Endothelial cell of umbilical vein (primary cell): Measurements from ENCODE around the gene SV2A. TPM values are rescaled to one million over a fixed set of nuclear protein-coding genes. Genes with fewer than 3 reads are reported as not detected.

Source experiments
- BruUV-seq: library from RNA; stranded (reverse); fragments of 400-500 nt; replicated peaks from 2 replicates; lab custom pipeline; 2021; lab: Mats Ljungman, UMichigan
- CTCF ChIA-PET: fragments of 300-600, 350-600 bp; sonication (Branson Sonifier 250); formaldehyde crosslinking; loops from one replicate; lab custom pipeline; 2021; ENCODE audit warnings: antibody characterized with exemption, inconsistent platforms; lab: Charles Lee
- POLR2A ChIA-PET: fragments of 300-600, 350-600 bp; sonication (Branson Sonifier 250); formaldehyde crosslinking; loops from one replicate; lab custom pipeline; 2021; ENCODE audit warnings: antibody characterized with exemption, inconsistent platforms; lab: Charles Lee
- DNase-seq: peaks from one replicate; pipeline ENCODE4 v3.0.0-alpha.2; 2011; ENCODE audit warnings: low read depth, low spot score
- FAIRE-seq: peaks from 2 replicates; lab custom pipeline; 2011; peaks lifted over from hg19 to GRCh38; lab: Jason Lieb, UNC
- H2AFZ ChIP-seq: 2 replicates; pipeline ENCODE4 v1.6.0; 2012; ENCODE audit warnings: low read depth, low read length, control low read depth, inconsistent platforms
- H3K27ac ChIP-seq: 2 replicates; pipeline ENCODE4 v1.5.1; 2011; ENCODE audit warnings: low read depth, mild to moderate bottlenecking, control low read depth, low read length, moderate library complexity; ENCODE audit not compliant: insufficient read depth
- H3K27me3 ChIP-seq, 2 experiments: 2 replicates each; pipeline versions ENCODE4 v1.6.0 to v1.6.1; 2011; ENCODE audit warnings: low read length in 2 of 2, mixed read lengths in 1 of 2; ENCODE audit not compliant: control insufficient read depth in 2 of 2, insufficient read depth in 2 of 2
- H3K36me3 ChIP-seq, 2 experiments: 2 replicates in 1 of 2; 3 replicates in 1 of 2; pipeline ENCODE4 v1.5.1; 2011; ENCODE audit warnings: low read length in 2 of 2, mild to moderate bottlenecking in 1 of 2, moderate library complexity in 1 of 2; ENCODE audit not compliant: control insufficient read depth in 2 of 2, insufficient read depth in 2 of 2; ENCODE audit errors: extremely low read depth in 1 of 2
- H3K4me1 ChIP-seq: 3 replicates; pipeline ENCODE4 v1.5.1; 2011; ENCODE audit warnings: mild to moderate bottlenecking, low read length; ENCODE audit not compliant: control insufficient read depth, insufficient read depth; ENCODE audit errors: extremely low read depth
- H3K4me2 ChIP-seq: 2 replicates; pipeline ENCODE4 v1.6.1; 2011; ENCODE audit warnings: low read length, control low read depth, mixed read lengths; ENCODE audit not compliant: insufficient read depth
- H3K4me3 ChIP-seq, 3 experiments: fragments of 200-600 bp in 1 of 3; sonication (generic), shearing (Covaris generic) in 1 of 3; replicated peaks in 1 of 3; 2 replicates each; pipeline ENCODE4 v1.5.1; 2011 to 2016; ENCODE audit warnings: control low read depth in 3 of 3, low read length in 3 of 3, mild to moderate bottlenecking in 2 of 3, inconsistent platforms in 1 of 3, low read depth in 1 of 3, moderate library complexity in 1 of 3; ENCODE audit not compliant: insufficient read depth in 1 of 3
- H3K79me2 ChIP-seq: 2 replicates; pipeline ENCODE4 v1.6.0; 2012; ENCODE audit warnings: low read length, inconsistent platforms; ENCODE audit not compliant: control insufficient read depth, insufficient read depth
- H3K9ac ChIP-seq: replicated peaks from 2 replicates; pipeline ENCODE3; 2011; ENCODE audit warnings: low read length, control low read depth; ENCODE audit not compliant: insufficient read depth; ENCODE audit errors: extremely low read depth
- H3K9me1 ChIP-seq: replicated peaks from 3 replicates; pipeline ENCODE4 v1.6.0; 2011; ENCODE audit warnings: mild to moderate bottlenecking, low read length; ENCODE audit not compliant: control insufficient read depth, insufficient read depth; ENCODE audit errors: extremely low read depth
- H3K9me3 ChIP-seq: replicated peaks from 2 replicates; pipeline ENCODE4 v1.5.1; 2012; ENCODE audit warnings: low read length, inconsistent platforms; ENCODE audit not compliant: control insufficient read depth, insufficient read depth
- H4K20me1 ChIP-seq: replicated peaks from 2 replicates; pipeline ENCODE3; 2011; ENCODE audit warnings: mild to moderate bottlenecking, low read length; ENCODE audit not compliant: control insufficient read depth, insufficient read depth; ENCODE audit errors: extremely low read depth
- CTCF ChIP-seq, 2 donors: IDR thresholded peaks; 1 replicate in 1 of 2; 2 replicates in 1 of 2; pipeline ENCODE4 v1.5.1; 2011; ENCODE audit warnings: low read length in 2 of 2, mild to moderate bottlenecking in 2 of 2, moderate library complexity in 2 of 2, control low read depth in 1 of 2, inconsistent platforms in 1 of 2, low read depth in 1 of 2; ENCODE audit not compliant: insufficient read depth in 1 of 2; ENCODE audit errors: extremely low read depth in 1 of 2
- GATA2 ChIP-seq: IDR thresholded peaks from 2 replicates; pipeline ENCODE4 v1.7.0; 2011; ENCODE audit warnings: low read depth, mild to moderate bottlenecking, moderate library complexity, mixed read lengths, low read length; ENCODE audit not compliant: insufficient read length, insufficient read depth
- JUN ChIP-seq: IDR thresholded peaks from 2 replicates; pipeline ENCODE4 v1.6.1; 2011; ENCODE audit warnings: borderline replicate concordance, low read depth; ENCODE audit not compliant: insufficient read length, insufficient read depth
- POLR2AphosphoS5 ChIP-seq: IDR thresholded peaks from 2 replicates; pipeline ENCODE4 v1.6.1; 2012; ENCODE audit warnings: low read depth, mild to moderate bottlenecking, control low read depth, low read length, moderate library complexity; ENCODE audit not compliant: insufficient read depth
- dilution Hi-C: fragments of 300-500 bp; cut with MboI; formaldehyde crosslinking; loops from one replicate; pipeline ENCODE4 v1.15.0; 2019; ENCODE audit warnings: low sequenced_read_pairs; ENCODE audit not compliant: extremely low pct_ligation_motif_present
- intact Hi-C: fragments of 100-400 bp; cut with micrococcal nuclease; formaldehyde crosslinking; loops from one replicate; pipeline ENCODE4 v1.10.0; 2022
- polyA plus RNA-seq, 4 experiments: library from polyadenylated mRNA; depleted of rRNA in 3 of 4; stranded (reverse) in 3 of 4; unstranded in 1 of 4; fragments of >200 nt; gene quantifications; 2 replicates each; pipeline versions ENCODE4 v1.2.1 to v1.2.3, GENCODE V29; 2011 to 2012; ENCODE audit warnings: missing spikeins in 1 of 4
- total RNA-seq: library from RNA; stranded (reverse); gene quantifications from 2 replicates; pipeline ENCODE4 v1.2.3, GENCODE V29; 2021

SV2A gene
- total and polyA plus RNA-seq, 2 donors (not counting 3 experiments of a cell fraction or from before 2014, with no cell fraction given), result 2.9 to 5.4 TPM

DNA sequence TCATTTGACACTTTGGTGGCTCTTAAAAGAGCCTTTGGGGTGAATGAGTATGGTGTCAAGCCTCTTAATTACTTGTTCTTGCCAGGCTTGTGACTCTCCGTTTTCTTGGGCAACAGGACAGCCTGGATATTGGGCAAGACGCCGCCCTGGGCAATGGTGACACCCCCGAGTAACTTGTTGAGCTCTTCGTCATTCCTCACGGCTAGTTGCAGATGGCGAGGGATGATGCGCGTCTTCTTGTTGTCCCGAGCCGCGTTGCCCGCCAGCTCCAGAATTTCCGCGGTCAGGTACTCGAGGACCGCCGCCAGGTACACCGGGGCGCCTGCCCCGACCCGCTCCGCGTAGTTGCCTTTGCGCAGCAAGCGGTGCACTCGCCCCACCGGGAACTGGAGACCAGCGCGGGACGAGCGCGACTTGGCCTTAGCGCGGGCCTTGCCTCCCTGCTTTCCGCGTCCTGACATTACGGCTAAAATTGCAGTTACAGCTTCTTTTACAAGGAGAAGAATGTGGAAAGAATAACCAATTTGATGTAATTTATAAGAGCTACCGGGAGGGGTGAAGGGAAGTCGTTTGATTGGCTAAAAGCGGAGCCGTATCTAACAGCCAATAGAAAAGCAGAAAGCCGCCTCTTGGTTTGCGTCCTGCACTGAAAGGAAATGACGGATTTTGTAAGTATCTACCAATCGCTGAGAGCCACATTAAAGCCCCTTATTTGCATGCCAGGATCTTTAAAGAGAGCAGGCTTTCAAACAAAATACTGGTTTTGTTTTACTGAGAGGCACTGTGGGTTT lies 30.0 kb downstream of the SV2A start:
- H3K79me2 ChIP-seq, result no peaks in the 10 kb centered on the region
- no peak overlapping the region for H2AFZ ChIP-seq
- H3K9me3 ChIP-seq, result no peaks in the 10 kb centered on the region
- H3K9ac ChIP-seq, result peak overlapping the region; percentile 99
- H3K27ac ChIP-seq, result peak overlapping the region; percentile 97
- peaks cover 16% of the 10 kb centered on the region for H3K4me1 ChIP-seq
- TSS peak; percentile 50 for BruUV-seq
- POLR2A ChIA-PET, result interaction anchor here (0.9 to 3.6 kb wide), 12 partner anchors 12 to 299 kb away, joined by 3 to 20 read pairs (median 6); partner anchors contain the start of genes BOLA1, MTMR11 and VPS45
- FAIRE-seq (peak; percentile 96), DNase-seq (peak; percentile 97)
- no peaks in the 10 kb centered on the region for H3K36me3 ChIP-seq
- peak overlapping the region; percentile 22 to 91 (median 67) for H3K4me3 ChIP-seq
- H3K4me2 ChIP-seq, result peak overlapping the region; percentile 85
- CTCF ChIA-PET, result interaction anchor here (0.6 to 4.1 kb wide), 14 partner anchors 9 to 299 kb away, joined by 3 to 38 read pairs (median 4); partner anchors contain the start of gene BOLA1
- H4K20me1 ChIP-seq, result no peaks in the 10 kb centered on the region
- H3K27me3 ChIP-seq, result no peaks in the 10 kb centered on the region
- intact Hi-C loops, result loop anchor here (1.0 to 2.0 kb wide), 8 partner anchors 12 to 300 kb away; partner anchors contain the start of genes BOLA1, SF3B4 and VPS45
- dilution Hi-C loops, result loop anchor here (25.0 kb wide), 1 partner anchor 150 kb away; no protein-coding TSS in a partner anchor
- H3K9me1 ChIP-seq, result no peaks in the 10 kb centered on the region
- TF ChIP-seq POLR2AphosphoS5 (peak; percentile 68), JUN (peak; percentile 5), CTCF (IDR thresholded peaks at IDR 0.05; ENCODE audit: extremely low read depth in 1 of 2, insufficient read depth in 1 of 2, low read depth in 1 of 2, low read length in 2 of 2) (no peak), GATA2 (no peak)
